Inferior parietal cortex (tissue), 1 donor: Measurements from ENCODE around the gene LCN10.

Source experiments
- DNase-seq: peaks from one replicate; pipeline ENCODE4 v3.0.0-alpha.2; 2016; ENCODE audit errors: extremely low spot score

Gene LCN10

DNA sequence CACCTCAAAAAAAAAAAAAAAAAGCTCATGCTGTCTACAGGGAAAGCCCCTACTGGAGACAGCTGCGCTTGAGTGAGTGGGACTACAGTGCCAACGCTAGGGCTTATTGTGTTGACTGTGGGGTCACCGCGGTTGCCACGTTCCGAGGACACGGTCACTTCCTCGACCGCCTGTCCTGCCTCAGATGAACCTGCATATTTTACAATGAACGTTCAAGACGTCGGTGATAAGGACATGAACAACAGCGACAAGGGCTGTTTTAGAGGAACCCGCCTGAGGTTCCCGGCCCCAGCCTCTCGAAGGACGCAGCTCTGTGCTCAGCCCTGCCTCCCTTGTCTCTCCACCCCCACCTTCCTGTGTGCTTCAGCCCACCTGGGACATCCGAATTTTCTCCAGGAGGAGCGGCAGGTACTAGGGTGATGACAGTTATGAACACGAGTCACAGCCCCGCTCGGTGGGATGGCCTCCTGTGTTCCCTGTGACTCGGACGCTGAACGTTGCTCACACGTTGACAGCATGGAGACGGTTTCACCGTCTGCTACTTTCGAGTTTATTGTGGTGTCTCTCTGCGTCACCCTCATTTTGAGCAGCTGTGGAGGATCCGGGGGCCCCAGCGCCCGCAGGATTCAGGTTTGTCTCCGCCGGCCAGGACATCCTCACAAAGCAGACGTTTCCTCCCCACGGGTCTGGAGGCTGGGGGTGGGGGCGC is 41.6 kb downstream of the LCN10 start:
- DNase-seq: no peak

DNA sequence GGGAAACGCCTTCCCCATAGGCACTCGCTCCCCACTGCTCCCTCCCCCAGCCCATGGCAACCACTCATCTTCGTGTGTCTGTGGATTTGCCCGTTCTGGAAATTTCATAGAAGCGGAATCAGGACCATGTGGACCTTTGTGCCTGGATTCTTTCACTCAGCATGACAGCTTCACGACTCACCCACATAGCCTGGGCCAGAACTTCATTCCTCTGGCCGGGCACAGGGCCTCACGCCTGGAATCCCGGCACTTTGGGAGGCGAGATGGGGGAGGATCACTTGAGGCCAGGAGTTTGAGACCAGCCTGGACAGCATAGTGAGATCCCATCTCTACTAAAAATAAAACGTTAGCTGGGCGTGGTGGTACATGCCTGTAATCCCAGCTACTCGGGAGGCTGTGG is 42.4 kb downstream of the LCN10 start:
- DNase-seq: no peak

DNA sequence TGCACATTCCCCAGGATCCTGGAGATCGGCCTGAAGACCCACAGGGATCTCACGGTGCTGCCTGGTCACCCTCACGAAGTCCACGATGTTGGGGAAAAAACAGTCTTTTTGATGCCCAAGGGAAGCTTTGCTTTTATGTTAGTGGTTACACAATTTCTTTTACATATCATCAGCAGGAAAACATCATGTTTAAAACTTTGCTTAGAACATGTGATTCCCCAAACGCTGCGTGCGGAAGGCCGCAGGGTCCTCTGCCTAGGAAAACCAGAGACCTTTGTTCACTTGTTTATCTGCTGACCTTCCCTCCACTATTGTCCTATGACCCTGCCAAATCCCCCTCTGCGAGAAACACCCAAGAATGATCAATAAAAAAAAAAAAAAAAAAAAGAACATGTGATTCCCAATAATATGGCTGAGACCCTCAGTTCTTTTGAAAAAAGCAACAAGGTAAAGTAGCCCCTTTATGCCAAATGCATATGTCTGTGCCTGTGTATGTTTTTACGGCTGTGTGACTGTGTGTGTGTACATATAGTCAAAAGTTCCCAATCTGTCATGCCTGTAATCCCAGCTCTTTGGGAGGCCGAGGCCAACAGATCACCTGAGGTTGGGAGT is 44.0 kb downstream of the LCN10 start:
- DNase-seq: no peak

DNA sequence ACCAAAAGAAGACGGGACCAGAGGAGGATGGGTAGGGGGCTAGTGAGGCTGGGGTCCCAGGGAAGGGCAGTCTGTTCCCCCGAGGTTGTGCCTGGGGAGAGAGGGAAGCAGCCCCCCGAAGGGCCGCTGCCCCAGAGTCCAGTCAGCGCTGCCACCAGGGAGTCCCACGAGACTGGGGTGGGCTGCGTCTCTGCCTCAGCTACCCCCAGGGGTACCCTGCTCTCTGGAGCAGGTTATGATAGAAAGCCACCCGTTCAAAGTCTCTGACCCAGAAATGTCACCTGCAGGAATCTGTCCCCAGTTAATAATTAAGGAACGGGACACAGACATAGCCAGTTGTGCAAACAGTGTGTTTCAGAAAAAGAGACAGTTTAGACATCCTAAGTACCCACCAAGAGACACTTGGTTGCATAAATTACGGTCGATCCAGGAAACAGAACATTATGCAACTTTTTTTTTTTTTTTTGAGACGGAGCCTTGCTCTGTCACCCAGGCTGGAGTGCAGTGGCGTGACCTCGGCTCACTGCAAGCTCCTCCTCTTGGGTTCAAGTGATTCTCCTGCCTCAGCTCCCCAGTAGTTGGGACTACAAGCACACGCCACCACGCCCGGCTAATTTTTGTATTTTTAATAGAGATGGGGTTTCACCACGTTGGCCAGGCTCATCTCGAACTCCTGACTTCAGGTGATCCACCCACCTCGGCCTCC is 44.8 kb downstream of the LCN10 start:
- DNase-seq: no peak

DNA sequence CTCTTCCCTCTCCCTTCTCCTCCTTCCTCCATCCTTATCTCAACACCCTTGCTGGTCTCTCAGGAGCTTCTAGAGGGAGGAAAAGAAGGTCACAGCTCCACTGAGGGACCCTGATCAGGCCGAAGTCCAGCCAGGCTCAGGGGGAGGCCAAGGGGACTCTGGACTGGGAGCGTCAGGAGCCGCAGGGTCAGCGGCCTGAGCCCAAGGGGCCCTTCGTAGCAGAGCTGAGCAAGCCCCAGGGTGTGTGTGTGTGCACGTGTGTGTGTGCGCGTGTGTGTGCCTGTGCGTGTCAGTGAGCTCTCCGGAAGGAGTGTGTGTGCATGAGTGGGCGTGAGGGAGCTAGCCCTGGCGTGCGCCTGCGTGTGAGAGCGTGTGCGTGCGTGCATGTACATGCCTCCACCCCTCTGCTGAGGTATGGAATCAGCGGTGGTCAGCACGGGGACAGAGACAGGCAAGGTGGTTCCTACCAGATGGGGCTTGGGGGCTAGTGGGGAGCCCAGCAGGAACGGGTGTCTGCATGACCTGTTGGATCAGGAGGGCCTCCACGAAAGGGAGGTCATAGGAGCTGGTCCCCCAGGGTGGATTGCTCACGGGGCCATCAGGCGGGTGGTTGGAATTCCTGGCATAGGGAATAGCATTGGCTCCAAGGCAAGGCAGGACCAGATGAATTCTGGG is 45.5 kb downstream of the LCN10 start:
- no peak for DNase-seq

DNA sequence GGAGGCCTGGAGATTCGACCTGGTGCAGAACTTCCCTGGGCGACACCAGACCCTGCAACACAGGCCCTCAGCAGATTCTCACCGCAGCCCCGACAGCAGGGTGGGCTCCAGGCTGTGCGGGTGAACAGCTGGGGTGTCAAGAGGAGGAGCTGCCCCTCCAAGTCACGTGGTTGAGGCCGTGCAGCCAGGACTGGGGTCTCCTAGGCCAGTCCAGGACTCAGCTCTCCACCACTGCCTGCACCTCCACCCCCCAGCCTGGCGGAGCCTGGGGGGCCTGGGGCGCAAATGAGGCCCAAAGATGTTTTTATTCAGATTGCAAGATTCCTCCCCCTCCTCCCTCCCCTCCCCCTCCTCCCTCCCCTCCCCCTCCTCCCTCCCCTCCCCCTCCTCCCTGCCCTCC is 46.2 kb downstream of the LCN10 start:
- DNase-seq: no peak

DNA sequence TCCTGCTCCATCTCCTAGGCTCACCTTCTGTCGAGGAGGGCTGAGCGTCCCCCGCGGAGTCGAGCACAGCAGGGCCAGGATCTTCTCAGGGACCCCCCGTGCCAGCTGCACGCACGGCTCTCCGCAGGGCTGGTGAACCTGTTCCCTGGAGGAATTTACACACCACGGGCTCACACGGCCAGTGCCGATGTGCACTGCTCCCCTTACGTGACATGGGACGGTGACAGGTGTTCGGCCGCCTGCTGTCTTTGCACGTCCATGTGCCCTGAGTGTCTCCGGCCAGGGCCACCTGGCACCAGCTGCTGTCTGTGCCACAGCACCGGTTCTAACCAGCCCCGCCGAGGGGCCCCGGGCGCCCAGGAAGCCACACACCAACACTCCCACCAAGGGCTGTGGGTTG is 46.8 kb downstream of the LCN10 start:
- DNase-seq: no peak

DNA sequence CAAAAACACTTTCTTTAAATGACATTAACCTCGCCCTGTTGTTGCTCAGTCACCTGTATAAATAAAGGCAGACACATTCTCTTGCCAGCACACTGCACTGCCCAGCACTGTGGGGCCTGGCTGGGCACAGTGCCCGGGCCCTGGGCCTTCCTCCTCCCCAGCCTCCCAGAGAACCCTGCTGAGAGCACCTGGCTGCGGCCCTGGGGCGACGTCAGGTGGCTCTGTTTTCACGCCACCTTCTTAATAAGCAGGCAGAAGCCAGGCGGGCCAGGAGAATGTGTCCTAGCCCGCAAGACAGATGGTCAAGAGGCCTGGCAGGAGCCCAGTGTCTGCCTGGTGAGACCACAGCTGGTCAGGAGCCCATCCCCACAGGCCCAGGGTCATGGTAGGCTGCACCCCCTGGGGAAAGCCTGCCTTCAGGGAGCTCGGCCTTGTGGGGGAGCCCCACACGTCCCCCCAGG is 47.3 kb downstream of the LCN10 start:
- no peak for DNase-seq

DNA sequence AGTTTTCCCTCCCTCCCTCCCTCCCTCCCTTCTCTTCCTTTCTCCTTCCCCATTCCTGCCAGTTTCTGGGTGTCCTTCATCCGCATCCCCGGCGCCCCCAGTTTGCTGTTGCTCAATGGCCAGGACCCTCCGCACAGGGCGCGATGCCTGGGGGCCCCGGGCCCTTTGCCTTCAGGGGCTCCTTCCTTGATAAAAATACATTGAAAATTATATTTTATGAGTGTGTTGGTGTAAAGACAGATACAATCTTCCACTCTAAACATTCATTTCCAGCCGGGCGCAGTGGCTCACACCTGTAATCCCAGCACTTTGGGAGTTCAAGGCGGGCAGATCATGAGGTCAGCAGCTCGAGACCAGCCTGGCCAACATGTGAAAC is 47.9 kb downstream of the LCN10 start:
- DNase-seq: no peak

DNA sequence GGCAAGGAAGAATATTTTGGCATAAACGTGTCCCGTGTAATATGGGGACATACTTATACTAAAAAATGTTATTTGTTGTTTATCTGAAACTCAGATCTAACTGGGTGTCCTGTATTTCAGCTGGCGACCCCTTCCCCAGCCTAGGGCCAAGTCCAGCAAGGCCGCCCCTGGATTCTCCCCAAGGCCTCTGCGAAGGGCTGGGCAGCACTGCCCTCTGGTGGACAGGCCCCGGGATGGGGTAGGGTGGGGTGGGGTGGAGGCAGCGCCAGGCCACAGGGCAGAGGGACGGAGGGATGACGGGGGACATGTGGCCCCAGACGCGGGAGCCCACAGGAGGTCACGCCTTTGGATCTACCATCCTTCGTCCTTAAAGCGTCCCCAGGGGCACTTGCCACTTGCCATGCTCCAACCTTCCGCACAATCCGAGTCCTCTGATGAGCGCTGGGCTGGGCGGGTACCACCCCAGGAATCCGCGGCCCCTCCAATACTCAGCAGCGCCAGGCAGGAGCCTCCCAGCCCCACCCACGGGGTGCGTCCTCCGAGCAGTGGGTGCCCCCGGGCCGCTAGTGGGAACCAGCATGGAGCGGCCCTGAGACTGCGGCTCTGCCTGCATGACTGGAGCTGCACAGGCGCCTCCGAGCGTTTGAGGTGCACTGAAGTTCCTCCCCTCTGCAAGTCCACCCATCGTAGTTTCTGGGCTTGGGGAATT is 48.4 kb downstream of the LCN10 start:
- no peak for DNase-seq

DNA sequence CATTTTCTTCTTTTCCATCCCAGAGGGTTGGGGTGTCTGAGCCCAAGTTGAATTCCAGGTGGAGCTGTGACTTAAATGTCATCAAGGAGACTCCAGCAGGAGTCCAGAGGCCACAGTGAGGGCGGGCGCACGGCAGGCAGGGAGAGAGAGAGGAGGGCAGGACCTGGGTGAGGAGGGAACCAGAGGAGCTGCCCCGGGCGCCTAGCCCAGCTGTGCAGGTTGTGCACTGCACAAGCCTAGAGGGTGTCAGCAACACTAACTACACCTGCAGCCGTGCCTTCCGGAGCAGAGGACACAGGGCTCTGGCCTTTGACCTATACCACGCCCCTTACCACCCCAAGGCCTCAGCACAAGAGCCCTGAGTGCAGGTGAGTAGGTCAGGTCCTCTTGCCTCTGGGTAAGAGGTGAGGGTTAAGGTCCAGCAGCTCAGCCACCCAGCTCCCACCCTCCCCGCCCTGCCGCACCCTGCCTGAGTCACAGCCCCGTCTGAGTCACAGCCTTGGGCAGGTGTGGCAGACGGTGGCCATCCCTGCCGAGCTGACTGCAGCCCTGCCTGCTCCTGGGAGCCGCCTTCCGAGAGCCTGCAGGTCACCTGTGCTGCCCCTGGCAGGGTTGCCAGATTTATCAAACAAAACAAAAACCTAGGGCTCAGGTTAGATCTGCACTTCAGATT is 49.1 kb downstream of the LCN10 start:
- no peak for DNase-seq

DNA sequence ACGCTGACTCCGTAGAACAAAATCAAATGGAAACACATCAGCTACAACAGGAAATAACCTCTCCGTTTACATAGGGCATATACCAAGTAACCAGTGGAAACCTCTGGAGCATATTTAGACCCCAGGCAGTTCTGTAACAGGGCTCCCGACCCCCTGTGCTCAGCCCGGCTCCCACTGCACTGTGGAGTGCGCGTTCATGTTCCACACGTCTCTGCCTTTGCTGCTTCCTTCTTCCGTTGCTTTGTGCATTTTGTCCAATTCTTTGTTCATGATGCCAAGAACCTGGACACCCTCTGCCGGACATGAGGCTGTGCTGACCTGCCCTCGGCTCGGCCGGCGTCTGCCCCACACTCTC is 49.6 kb downstream of the LCN10 start:
- no peak for DNase-seq

DNA sequence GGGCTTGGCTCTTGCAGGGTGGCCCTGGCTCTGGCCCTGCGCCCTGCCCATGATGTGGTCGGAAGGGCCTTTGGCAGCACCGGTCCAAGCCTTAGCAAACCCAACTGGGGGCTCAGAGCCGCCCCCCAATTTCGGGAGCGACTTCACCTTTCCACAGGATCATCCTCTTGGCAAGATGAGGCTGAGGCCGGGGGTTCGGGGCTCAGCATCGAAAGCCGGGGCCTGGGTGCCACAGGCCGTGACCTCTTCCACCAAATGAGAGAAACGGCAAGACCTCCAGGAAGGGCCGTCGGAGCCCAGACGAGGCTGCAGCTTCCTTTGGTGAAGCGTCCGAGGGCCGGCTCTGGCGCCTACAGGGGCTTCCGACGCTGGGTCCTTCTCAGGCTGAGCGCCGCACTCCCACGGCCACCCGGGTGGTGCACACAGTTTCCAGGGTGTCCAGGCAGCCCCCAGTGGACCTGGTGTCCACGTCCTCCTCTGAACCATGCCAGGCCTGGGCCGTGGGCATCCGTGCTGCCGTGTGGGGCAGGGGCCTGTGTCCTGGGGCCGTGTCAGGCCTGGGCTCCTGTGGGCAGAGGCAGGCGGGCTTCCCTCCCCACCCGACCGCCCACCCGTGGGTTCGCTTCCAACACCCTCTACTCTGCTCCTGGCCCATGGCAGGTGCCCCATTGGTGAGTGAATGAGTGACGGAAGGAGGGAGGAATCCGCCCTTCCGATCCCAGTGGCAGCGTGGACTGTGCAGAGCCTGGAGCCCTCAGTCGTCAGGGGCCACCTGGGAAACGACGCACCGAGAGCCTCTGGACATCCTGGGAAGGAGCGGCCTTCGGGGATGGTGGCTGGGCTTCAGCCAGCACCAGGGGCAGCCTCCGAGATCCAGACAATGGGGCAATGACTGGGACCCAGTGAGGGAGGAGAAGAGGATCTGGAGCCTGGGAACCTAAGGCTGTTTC is 50.3 kb downstream of the LCN10 start:
- no peak for DNase-seq

DNA sequence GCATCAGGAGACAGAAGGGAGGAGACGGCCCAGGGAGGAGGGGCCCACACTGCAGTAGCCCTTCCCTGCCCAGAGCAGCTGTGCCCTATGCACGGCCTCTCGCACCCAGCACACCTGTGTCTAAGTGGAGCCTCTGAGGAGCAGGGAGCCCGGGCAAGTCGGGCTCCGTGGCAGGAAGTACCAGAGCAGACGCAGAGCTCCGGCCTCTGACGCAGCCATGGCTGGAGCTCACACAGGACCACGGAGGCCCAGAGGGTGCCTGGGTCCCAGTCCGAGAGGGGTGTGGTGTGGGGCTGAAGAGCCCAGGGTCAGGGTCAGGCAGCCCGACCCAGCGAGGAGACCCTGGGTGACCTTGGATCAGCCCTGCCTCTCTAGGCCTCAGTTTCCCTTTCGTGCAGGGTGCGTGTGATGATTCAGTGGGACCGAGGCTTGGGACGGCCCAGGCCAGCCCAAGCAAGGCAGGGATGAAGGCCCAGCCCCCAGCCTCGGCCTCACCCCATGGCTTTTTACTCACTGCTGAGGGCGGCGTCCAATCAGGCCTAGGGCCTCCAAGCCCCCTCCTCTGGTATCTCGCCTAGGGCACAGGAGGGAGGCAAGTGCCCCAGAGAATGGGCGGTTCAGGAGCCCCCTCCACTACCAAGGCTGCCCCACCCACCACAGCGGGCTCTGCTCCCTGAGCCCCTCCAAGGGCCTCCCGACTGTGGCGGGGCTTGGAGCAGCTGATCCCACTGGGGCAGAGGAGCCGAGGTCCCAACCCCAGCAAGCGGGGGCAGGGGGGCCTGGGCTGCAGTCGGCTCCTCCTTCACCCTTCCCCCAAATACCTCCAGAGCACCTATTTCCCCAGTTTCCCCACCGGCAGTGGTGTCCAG is 51.2 kb downstream of the LCN10 start:
- no peak for DNase-seq

DNA sequence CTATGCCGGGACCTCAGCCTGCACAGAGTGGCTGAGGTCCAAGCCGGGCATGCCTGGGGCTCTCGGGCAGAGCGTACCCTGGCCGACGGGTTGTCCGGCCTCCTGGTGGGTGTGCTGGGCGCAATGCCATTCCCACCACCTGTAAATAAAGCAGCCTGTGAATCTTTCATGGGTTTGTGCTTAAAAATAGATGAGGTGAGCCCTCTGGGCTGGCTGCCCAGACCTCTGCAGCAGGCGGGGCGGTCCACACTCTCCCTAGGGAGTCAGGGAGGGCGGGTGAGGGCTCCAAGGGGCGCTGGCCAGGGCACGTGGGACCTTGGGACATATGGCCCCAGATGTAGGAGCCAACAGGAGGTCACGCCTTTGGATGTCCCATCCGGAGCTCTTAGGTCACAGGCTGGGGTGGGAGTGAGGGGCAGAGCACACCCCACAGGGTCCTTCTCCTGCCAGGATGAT is 51.9 kb downstream of the LCN10 start:
- DNase-seq: no peak

DNA sequence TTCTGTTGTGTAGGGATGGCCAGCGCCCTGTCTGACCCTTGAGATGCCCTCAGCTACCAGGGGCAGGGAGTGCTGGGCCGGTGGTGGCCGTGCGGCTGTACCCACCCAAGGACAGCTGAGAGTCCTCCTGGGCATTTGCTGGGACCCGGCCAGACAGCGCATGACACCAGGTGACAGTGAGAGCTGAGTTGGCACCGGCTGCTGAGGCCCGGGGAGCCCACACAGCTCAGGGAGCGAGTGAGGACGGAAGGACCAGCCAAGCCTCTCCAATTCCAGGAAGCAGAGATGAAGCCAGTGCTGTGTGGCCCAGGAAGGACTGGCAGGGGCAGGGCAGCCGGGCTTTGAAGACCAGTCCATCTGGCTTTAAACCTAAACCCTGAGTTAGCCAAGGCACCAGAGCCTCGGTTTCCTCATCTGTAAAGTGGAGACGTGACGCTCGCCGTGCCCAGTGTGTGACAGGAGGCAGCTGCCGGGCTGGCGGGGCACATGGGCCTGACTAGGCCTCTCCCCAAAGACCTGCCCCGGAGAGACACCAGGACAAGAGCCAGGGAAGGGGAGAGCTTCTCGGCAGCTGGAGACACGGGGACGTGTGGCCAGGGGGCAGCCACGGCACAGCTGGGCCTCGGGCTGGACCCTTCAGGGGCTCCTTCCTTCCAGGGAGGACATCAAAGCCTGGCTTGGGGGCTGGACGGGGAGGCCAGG is 52.5 kb downstream of the LCN10 start:
- no peak for DNase-seq

DNA sequence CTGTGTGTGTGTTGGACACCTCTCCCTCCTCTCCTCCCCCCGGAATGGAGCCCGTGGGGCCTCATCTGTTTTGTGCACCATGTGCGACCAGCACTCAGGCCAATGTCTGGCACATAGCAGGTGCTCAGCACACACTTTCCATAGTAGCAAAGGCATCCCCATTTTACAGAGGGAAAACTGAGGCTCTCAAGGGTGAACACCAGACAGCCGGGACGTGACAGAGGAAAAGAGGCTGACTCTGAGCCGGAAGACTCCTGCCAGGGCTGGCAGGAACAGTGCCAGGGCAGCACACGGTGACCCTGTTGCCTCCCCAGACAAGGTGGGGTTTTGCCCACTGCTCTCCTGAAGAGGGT is 53.7 kb downstream of the LCN10 start:
- no peak for DNase-seq

DNA sequence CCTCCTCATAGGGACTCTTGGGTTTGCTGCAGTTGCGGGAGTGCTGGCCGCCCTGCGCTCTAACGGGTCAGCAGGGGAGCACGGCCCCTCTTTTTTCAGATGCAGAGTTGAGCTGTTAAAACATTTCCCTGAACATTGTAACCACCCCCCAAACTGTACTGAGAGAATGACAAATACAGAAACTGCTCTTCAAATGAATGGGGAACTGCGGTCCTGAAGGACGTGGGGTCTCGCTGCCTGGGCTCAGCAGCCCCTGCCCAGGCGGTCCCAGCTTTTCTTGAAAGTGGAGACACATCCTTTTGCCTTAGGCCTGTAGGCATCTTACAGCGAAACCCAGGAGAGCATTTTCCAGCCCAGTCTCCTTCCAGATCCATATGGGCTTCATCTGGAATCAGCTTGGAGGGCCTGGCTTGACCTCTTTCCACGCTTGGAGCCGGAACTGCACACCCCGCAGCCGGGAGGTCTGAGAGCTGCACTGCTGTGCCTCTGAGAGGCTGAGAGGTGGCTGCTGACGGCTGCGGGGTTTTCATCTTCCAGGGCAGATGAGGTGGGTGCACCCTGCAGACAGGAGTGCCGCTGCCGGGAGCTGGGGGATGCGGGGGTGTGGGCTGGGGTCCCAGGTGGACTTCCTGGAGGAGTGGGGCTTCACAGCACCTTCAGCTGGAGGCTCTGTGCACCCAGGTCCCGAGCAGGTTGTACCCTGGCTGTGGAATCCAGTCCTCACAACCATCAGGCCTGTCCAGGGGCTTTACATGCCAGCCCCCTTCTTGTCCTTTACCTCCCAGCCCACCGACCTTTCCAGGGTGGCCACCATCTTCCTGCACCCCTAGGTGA is 54.2 kb downstream of the LCN10 start:
- no peak for DNase-seq
